Measurements from ENCODE around the gene TREML2. TPM values are rescaled to one million over a fixed set of nuclear protein-coding genes. Genes with fewer than 3 reads are reported as not detected.

Gene TREML2
- total RNA-seq, 6 experiments from 2014 or later = 0.06 to 0.20 (median 0.12) TPM; not detected in 2

DNA sequence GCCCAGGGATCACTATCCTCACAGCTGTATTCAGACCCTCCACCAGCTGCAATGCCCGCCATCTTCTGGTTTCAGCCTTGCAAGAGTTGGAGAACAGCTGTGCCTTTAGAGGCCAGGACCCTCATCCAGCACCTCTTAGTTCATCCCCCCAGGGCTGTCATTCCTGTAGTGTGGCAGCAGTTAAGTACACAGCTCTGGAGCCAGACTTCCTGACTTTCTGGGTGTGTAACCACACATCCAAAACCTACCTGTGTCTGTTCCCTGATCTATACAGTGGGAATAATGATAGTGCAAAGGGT lies 37.6 kb downstream of the TREML2 start:
- no peaks in the 10 kb centered on the region for H3K36me3 ChIP-seq
- H3K27ac ChIP-seq = no peak overlapping the region
- TF ChIP-seq, protein P1, sequence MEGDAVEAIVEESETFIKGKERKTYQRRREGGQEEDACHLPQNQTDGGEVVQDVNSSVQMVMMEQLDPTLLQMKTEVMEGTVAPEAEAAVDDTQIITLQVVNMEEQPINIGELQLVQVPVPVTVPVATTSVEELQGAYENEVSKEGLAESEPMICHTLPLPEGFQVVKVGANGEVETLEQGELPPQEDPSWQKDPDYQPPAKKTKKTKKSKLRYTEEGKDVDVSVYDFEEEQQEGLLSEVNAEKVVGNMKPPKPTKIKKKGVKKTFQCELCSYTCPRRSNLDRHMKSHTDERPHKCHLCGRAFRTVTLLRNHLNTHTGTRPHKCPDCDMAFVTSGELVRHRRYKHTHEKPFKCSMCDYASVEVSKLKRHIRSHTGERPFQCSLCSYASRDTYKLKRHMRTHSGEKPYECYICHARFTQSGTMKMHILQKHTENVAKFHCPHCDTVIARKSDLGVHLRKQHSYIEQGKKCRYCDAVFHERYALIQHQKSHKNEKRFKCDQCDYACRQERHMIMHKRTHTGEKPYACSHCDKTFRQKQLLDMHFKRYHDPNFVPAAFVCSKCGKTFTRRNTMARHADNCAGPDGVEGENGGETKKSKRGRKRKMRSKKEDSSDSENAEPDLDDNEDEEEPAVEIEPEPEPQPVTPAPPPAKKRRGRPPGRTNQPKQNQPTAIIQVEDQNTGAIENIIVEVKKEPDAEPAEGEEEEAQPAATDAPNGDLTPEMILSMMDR (IDR thresholded peaks at IDR 0.05) = no peak
- no peak for TF ChIP-seq POLR2A (IDR thresholded peaks at IDR 0.05)
- DNase-seq (no peak), ATAC-seq (no peak)
- H3K9me3 ChIP-seq = no peaks in the 10 kb centered on the region
- no peaks in the 10 kb centered on the region for H3K4me1 ChIP-seq
- no peak overlapping the region for H3K4me3 ChIP-seq
- WGBS (ENCODE audit: insufficient coverage, low coverage, low lambda C conversion rate, missing lambda C conversion rate) = no CpG with 5 or more reads among the region's 1 CpG
- no peaks in the 10 kb centered on the region for H3K27me3 ChIP-seq
- intact Hi-C loops (cut with DNase I) = no loop called here

DNA sequence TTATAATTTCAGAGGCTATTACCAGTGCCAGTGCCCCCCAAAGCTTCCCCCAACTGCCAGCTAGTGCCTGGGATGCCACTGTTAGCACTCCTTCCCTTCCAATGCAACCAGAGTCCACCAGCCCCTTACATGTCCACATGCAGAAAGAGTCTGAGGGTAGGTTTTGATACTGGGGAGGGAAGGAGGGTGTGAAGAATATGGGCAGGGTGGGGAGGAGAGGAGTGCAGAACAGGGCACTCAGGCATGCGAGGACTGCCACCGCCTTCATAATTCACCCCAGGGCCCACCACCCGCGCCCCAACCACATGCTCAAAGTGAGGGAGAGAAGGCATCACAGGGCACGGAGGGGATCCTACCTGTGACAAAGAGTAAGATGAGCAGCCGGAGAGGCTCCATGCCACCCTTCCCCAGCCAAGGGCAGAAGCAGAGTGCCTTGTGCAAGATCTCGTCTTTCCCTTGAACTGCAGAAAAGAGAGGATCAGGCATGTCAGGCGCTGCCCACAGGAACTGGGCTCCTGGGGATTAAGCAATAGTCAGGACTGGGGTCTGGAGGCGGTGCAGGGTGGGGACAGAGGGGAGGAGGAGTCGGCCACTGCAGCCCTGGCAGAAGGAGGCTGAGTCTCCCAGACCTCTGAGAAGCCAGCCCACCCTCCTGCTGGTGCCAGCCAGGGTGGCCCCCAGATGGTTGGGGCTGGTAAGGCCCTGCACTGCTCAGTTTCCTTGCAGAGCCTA lies 38.1 kb downstream of the TREML2 start, which contains the start of gene TREM2:
TSS of gene TREM2 (minus strand) at position 430 of the 732 bp plus-strand sequence. CDS start at position 396, 34 bp downstream.
- TF ChIP-seq, protein P1 (IDR thresholded peaks at IDR 0.05) = no peak
- no peak for TF ChIP-seq POLR2A (IDR thresholded peaks at IDR 0.05)
- Histone ChIP-seq H3K27me3 (no peaks in the 10 kb centered on the region), H3K9me3 (no peaks in the 10 kb centered on the region), H3K4me3 (no peak within 1 kb of the TSS), H3K36me3 (no peaks in the 10 kb centered on the region), H3K27ac (no peak within 1 kb of the TSS), H3K4me1 (no peaks in the 10 kb centered on the region)
- DNase-seq (no peak), ATAC-seq (peak in 1 of 4 donors; percentile 39)
- intact Hi-C loops (cut with DNase I) = no loop called here
- WGBS (ENCODE audit: insufficient coverage, low coverage, low lambda C conversion rate, missing lambda C conversion rate) = 93% methylated on average over 5 of the region's 10 CpGs

DNA sequence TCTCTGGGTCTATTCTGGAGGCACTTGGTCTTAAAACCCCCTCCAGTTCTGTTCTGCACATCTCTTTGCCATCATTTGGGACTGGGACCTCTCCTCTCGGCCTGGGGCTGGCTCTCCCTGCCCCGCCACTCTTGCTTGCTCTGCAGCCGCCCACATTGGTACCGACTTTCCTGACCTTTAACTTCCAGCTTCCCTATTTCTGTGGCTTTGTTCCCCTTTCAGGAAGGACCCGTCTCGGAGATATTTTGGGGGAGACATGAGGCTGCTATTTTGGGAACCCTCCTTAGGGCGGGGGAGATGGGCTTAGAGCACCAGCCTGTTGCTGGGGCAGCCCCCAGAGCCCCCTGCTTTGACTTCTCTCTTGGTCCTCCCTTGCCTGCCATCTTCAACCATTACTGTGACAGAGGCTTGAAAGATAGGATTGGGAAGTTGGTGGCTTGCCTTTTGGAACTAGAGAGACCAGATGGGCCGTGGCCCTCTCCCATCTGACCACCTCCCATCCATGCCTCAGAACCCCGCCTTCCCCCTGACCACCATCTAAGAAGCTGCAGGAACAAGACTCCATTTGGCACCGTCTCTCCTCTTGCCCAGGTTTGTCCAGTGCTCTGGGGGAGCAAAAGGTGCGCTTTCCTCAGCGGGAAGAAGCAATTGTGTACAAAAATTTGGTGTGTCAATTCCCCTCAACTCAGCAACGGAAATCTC lies 38.9 kb downstream of the TREML2 start:
- H3K36me3 ChIP-seq = no peaks in the 10 kb centered on the region
- WGBS (ENCODE audit: insufficient coverage, low coverage, low lambda C conversion rate, missing lambda C conversion rate) = 48% methylated on average over 11 of the region's 13 CpGs
- no peaks in the 10 kb centered on the region for H3K4me1 ChIP-seq
- no peaks in the 10 kb centered on the region for H3K27me3 ChIP-seq
- no peak for DNase-seq
- intact Hi-C loops (cut with DNase I) = no loop called here
- no peak overlapping the region for H3K27ac ChIP-seq
- no peaks in the 10 kb centered on the region for H3K9me3 ChIP-seq
- H3K4me3 ChIP-seq = no peak overlapping the region
- peak; percentile 14 to 41 (median 30) for ATAC-seq
- TF ChIP-seq, protein P1 (IDR thresholded peaks at IDR 0.05) = no peak
- TF ChIP-seq POLR2A (IDR thresholded peaks at IDR 0.05) = no peak

GRCh38 chr6:41161380-41161779 lies 39.6 kb downstream of the TREML2 start:
- DNase-seq (no peak), ATAC-seq (no peak)
- H3K27me3 ChIP-seq = no peaks in the 10 kb centered on the region
- H3K9me3 ChIP-seq = no peaks in the 10 kb centered on the region
- no peak overlapping the region for H3K4me3 ChIP-seq
- no peaks in the 10 kb centered on the region for H3K36me3 ChIP-seq
- TF ChIP-seq, protein P1 (IDR thresholded peaks at IDR 0.05) = no peak
- TF ChIP-seq POLR2A (IDR thresholded peaks at IDR 0.05) = no peak
- H3K4me1 ChIP-seq = no peaks in the 10 kb centered on the region
- no peak overlapping the region for H3K27ac ChIP-seq
- WGBS (ENCODE audit: insufficient coverage, low coverage, low lambda C conversion rate, missing lambda C conversion rate) = 79% methylated on average over 2 of the region's 10 CpGs
- intact Hi-C loops (cut with DNase I) = no loop called here

Measured in right lobe of liver (tissue), 6 donors.